ENCODE data around the gene PIK3CA.

The PIK3CA gene

DNA sequence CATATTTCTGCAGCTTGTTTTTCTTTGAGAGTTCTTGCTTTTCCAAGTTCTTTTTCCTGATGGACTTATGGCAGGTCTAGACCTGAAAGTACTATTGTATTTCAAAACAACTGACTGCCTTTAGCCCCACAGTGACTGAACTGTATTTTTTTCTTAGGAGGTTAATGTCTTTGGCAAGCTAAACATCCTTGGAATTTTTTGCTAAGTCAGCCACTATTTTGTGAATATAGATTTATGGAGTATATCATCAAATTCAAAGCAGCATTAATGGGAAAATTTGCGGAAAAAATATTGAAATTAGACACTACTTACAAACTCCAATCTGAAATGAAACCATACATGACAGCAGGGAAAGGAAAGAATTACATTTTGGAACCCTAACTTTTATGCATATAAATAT is 8.6 kb downstream of the PIK3CA start:
- DNase-seq (ENCODE audit: low read depth in 3 of 3, low spot score in 1 of 3), result no peak

DNA sequence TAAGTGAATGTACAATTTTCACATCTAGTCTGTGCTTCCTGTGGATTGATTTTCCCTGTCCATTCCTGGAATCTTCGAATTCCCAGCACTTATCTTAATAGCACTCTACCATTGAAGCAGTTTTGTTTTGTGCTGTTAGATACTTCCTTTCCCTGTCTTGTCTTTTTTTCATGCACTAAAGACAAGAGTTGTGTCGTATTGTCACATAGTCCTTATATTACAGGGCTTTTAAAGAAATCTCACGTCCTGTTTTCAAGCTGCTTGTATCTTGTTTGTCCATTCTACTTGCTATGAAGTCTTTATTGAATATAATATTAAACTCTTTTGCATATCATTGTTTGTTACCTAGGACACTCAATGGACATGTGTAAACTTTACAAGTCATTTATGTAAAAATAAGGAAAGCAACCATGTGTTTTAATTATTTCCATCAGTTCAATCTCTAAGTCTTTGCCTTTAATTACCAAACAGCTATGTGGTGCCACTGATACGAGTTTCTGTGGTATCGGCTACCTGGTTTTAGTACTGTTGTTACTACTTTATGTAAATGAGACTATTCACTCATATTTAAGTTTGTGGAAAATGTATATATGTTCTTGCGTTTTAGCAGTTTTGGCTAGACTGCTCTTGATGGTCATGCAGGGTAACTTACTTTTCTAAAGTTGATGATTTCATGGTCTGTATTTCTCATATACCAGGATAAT is 10.3 kb downstream of the PIK3CA start:
- DNase-seq (ENCODE audit: low read depth in 3 of 3, low spot score in 1 of 3), result no peak

DNA sequence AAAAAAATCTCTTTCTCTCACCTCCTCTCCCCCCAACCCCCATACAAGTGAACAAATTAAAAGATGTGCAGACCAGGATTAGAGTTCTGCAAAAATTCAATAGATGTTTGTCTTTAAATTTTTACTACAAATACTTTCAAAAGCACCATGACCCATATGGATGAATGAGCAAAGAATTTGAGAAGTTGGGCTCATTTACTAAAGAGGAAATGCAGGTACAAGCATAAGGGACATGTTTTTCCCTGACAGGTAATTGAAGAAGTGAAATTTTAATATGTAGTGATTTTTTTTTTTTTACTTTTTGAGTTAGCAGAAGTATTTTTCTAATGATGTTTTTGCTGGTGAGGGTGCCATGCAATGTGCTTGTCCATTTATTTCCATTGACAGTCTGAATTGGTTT is 15.3 kb downstream of the PIK3CA start:
- DNase-seq (ENCODE audit: low read depth in 3 of 3, low spot score in 1 of 3), result no peak

GRCh38 chr3:179164857-179165256 is 16.7 kb downstream of the PIK3CA start:
- DNase-seq (ENCODE audit: low read depth in 3 of 3, low spot score in 1 of 3), result no peak

- no peak for DNase-seq (ENCODE audit: low read depth in 3 of 3, low spot score in 1 of 3)
Measured at GRCh38 chr3:179166561-179167201, 18.5 kb downstream of the PIK3CA start.

- no peak for DNase-seq (ENCODE audit: low read depth in 3 of 3, low spot score in 1 of 3)
Measured at GRCh38 chr3:179168918-179169317, 20.8 kb downstream of the PIK3CA start.

DNA sequence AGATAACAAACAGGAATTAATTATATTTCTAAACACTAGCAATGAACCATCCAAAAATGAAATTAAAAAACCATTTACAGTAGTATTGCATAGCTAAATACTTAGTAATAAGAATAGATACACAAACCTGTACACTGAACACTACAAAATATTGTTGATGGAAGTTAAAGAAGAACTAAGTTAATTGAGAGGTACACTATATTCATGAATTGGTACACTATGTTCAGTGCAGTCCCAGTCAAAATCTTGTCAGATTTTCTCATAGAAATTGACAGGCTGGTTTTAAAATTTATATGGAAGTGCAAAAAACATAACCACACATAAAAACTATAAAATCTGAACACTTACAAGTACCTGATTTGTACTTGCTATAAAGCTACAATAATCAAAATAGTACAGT is 24.4 kb downstream of the PIK3CA start:
- DNase-seq (ENCODE audit: low read depth in 3 of 3, low spot score in 1 of 3), result no peak

DNA sequence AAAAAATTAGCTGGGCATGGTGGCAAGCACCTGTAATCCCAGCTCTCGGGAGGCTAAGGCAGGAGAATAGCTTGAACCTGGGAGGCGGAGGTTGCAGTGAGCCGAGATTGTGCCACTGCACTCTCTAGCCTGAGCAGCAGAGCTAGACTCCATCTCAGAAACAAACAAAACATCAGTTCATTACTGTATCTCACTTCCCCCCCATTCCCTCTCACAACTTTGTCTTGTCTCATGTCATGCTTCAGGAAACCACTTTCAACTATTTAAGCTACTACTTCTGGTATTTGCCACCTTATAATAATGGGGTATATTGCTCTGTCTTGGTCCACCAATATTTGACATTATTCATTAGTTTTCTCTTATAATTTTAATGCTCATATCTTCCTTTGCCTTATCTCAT is 26.2 kb downstream of the PIK3CA start:
- DNase-seq (ENCODE audit: low read depth in 3 of 3, low spot score in 1 of 3), result no peak

DNA sequence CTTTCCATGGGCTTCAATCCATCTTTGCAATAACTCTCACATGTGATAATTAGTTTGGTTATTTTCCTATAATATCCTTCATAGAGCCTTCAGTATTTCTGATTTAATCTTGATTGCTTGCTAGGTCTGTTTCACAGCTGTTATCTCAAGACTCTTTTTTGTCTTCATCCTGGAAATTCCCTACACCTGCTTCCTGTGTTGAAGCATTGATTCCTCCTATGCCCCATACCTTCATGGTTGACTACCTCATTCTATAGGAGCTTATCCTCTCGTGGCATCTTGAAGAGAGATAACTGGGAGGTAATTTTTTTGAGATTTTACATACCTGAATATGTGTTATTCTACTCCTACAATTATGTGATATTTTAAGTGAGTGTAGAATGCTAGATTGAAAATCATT is 26.7 kb downstream of the PIK3CA start:
- DNase-seq (ENCODE audit: low read depth in 3 of 3, low spot score in 1 of 3), result no peak

DNA sequence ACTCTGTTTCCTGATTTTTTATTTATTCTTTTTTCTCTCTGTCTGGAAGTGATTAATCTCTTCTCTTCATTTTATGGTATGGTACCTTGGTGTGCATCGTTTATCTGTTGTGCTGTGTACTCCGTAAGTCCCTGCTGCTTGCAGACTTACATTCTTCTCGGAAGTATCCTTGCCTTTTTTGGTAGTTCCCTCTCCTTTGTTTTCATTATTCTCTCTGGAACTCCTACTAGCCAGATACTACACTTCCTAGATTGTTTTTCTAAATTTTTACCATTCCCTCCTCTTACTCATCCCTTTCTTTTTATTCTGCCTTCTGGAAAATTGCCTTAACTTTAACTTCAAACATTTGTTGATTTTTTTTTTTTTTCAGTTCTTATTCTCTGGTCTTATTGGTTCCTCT is 27.2 kb downstream of the PIK3CA start:
- no peak for DNase-seq (ENCODE audit: low read depth in 3 of 3, low spot score in 1 of 3)

DNA sequence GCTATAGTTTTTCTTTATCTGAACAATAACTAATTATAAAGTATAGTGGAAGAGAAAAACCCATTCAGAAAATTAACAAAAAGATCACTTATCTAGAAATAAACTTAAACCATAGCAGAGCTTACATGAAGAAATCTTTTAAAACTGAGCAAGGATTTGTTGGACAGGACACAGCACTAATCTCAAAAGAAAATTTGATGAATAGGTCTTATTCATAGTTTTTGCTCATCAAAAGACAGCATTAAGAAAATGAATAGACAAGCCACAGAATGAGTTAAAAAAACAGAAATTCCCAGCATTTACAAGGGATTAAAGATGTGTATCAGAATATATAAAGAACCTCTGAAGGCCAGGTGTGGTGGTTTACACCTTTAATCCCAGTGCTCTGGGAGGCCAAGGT is 29.5 kb downstream of the PIK3CA start:
- no peak for DNase-seq (ENCODE audit: low read depth in 3 of 3, low spot score in 1 of 3)

- no peak for DNase-seq (ENCODE audit: low read depth in 3 of 3, low spot score in 1 of 3)
Measured at GRCh38 chr3:179179256-179179655, 31.1 kb downstream of the PIK3CA start.

DNA sequence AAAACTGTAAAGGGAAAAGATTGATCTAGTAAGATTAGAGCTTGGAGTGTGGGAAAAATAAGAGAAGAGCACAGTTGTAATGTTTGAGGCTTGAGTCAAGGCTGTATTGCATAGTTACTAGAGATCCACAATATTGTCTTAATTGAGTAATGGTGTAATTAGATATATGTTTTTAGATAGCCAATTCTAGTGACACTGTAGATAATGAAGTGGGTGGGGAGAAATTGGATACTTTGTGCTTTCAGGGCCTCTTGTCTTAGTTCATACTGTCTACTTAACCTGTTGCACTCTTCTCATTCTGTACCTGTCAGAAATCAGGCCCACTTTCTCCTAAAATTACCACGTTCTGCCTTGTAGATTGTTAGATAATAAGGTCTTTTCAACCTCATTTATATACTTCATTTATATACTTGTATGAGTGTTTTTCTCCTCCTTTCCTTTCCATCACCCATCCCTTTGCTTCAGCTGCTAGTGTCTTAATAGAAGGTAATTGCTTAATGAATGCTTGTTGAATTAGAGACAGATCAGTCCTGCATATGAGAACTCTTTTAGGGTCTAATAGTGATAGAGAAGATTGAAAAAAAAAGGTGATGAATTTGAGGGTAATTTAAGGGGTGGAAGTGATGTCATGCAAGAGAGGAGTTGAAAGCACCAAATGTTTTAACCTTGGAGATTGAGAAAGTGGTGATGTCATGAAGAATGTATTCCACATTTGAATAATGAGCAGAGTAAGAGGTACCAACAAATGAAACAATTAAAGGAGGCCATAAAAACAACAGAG is 32.0 kb downstream of the PIK3CA start:
- no peak for DNase-seq (ENCODE audit: low read depth in 3 of 3, low spot score in 1 of 3)

DNA sequence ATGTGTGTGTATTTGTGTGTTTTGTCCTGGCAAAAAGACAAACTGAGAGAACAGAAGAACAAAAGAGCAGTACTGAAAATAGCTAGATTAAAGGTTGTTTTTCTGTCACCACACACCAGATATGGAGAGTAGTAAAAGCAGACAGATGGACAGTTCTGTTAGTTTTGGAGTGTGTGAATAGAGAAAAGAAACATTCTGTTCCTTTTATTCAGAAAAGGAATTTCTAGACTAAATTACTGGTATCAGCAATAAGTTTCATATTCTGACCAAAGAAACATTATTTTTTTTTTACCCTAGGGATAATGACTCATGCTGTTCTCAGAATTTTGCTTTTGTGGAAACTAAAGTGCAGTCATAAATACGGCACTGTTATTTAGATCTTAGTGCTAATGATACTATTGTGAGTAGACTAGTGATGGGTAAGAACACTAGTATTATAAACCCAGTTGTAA is 32.9 kb downstream of the PIK3CA start:
- DNase-seq (ENCODE audit: low read depth in 3 of 3, low spot score in 1 of 3), result no peak

GRCh38 chr3:179181993-179182551 is 33.9 kb downstream of the PIK3CA start:
- no peak for DNase-seq (ENCODE audit: low read depth in 3 of 3, low spot score in 1 of 3)

- no peak for DNase-seq (ENCODE audit: low read depth in 3 of 3, low spot score in 1 of 3)
Measured at GRCh38 chr3:179182902-179183301, 34.7 kb downstream of the PIK3CA start.

DNA sequence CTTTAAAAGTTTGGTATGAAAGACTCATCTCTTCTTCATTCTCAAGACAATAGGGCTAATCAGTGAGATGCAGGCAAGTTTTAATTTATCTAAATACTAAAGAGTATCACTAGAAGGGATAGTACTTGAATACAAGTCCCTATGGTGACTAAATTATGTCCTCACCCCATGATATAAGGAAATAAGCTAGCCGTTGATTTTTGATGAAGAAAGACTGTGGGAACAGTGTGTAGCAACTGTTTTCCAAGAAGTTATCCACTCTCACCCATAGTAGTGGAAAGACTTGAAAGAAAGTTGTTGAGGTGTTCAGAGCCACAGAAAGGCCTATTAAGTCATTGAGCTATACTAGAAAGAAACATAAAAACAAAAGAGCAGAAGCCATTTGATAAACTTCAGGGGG is 36.7 kb downstream of the PIK3CA start:
- no peak for DNase-seq (ENCODE audit: low read depth in 3 of 3, low spot score in 1 of 3)

GRCh38 chr3:179186426-179186825 is 38.3 kb downstream of the PIK3CA start:
- DNase-seq (ENCODE audit: low read depth in 3 of 3, low spot score in 1 of 3), result no peak

- DNase-seq (ENCODE audit: low read depth in 3 of 3, low spot score in 1 of 3), result no peak
Measured at GRCh38 chr3:179189759-179190158, 41.6 kb downstream of the PIK3CA start.

DNA sequence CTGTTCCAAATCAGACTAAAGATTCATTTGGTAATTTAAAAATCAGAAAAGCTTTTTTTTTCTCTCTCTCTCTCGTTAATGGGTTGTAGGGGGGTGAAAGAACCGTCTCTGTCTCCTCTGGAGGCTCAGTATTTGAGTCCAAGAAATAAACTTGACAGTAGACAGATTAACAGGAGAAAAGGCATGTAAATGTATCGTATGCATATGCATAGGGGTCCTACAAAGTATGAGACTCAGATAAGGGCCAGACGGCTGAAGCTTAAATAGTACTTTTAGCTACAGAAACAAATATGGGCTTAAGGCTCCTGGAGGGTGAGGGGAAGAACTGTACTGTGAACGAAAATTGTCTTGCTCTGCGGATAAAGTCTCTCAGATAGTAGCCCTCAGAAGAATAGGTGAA is 42.4 kb downstream of the PIK3CA start:
- DNase-seq (ENCODE audit: low read depth in 3 of 3, low spot score in 1 of 3), result no peak

DNA sequence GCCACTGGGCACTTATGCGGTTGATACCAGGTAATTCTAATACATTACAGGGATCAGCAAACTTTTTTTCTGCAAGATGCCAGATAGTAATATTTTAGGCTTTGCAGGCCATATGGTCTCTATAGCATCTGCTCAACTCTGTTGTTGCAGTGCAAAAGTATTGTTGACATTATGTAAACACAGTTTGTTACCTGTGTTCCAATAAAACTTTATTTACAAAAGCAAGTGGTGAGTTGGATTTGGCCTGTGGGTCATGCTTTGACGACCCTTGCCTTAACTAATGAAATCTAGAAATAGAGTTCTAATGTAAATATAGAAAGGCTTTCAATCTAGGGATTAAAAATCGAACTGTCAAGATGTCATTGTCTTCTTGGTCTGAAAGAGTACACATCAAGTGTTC is 44.4 kb downstream of the PIK3CA start:
- no peak for DNase-seq (ENCODE audit: low read depth in 3 of 3, low spot score in 1 of 3)

DNA sequence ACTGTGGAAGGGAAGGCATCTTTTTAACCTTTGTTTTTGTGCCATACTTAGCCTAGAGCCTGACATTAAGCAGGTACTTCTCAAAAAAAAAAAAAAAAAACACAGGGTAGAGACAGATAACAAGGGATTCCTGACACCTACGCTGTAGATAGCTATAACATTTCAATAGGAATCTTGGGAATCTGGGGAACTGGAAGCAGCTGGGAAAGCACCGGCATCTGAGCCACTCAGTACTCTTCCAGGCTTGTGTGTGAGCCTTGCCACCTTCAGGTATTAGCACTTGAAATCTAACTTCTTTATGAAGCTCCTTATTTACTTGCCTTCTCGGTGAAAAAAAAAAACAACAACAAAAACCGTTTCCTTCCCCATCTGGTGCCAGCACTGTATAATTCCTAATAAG is 46.8 kb downstream of the PIK3CA start:
- DNase-seq (ENCODE audit: low read depth in 3 of 3, low spot score in 1 of 3), result no peak
